K562 (cell line): ENCODE measurements around the gene TRABD2B.

Experiments
- FOXA1 ChIP-seq: fragments of 450-650 bp; IDR thresholded peaks from 2 replicates; pipeline ENCODE4 v1.6.1; 2016; ENCODE audit warnings: mild to moderate bottlenecking, borderline replicate concordance
- SP2 ChIP-seq: IDR thresholded peaks from 2 replicates; pipeline ENCODE4 v1.6.1; 2011; ENCODE audit warnings: mild to moderate bottlenecking, low read depth, low read length, moderate library complexity; ENCODE audit not compliant: poor library complexity, severe bottlenecking; ENCODE audit errors: extremely low read depth
- SRSF9 ChIP-seq: fragments of 200-400 bp; formaldehyde crosslinking; IDR thresholded peaks from 2 replicates; pipeline ENCODE4 v1.6.1; 2017; ENCODE audit warnings: low read depth, low read length, borderline replicate concordance
- ZNF57 ChIP-seq: fragments of 450-650 bp; formaldehyde crosslinking; IDR thresholded peaks from 2 replicates; pipeline ENCODE4 v1.4.0; 2020; ENCODE audit warnings: mild to moderate bottlenecking, moderate library complexity
- ZNF668 ChIP-seq: fragments of 250-450 bp; sonication (Bioruptor Pico); IDR thresholded peaks from 2 replicates; pipeline ENCODE4 v1.8.0; 2022; ENCODE audit warnings: mild to moderate bottlenecking, inconsistent platforms

GRCh38 chr1:48001696-48002095 lies 4.5 kb upstream of the TRABD2B start:
- TF ChIP-seq FOXA1 (no peak), ZNF668 (CRISPR knock-in tag) (no peak), SP2 (no peak), SRSF9 (no peak), ZNF57 (no peak)
